ENCODE data around the gene CFAP43. TPM values are rescaled to one million over a fixed set of nuclear protein-coding genes. Genes with fewer than 3 reads are reported as not detected.

The CFAP43 gene
- total and polyA plus RNA-seq, 10 of the 15 experiments (the other 5 are each of a cell fraction or from before 2014, with no cell fraction given) = 0.06 to 0.14 (median 0.10) TPM; not detected in 5

DNA sequence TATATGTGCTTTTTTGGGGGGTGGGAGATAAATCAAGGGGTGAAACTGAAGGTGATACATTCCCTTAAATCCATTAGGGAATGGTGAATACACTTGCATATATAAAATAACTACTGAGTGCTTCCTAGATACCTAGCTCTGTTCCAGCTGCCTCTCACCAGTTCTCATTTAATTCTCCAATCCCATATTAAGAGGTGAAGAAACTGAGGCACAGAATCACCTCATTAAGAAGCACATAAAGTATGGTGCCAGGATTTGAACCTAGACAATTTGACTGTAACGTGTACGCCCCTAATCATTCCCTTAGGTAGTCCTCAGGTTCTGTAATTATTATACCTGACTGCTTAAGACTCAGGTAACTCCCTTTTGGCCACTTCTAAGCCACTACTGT lies 111.7 kb downstream of the CFAP43 start:
- CTCF ChIA-PET = interaction anchor here (0.7 to 9.4 kb wide), 14 partner anchors 8 to 231 kb away, joined by 3 to 151 read pairs (median 6); no protein-coding TSS in a partner anchor
- peaks cover 8% of the 10 kb centered on the region; the same call in 1 of the 2 replicates for H3K79me2 ChIP-seq (ENCODE audit: control insufficient read depth, insufficient read depth, low read length)
- intact Hi-C loops (cut with micrococcal nuclease; ENCODE audit: unreplicated experiment) = loop anchor here (5.0 to 10.0 kb wide), 5 partner anchors 138 to 426 kb away; partner anchors contain the start of genes CFAP58, GSTO2 and STN1
- no peak for ATAC-seq
- 0% methylated on average over 2 of the region's 2 CpGs for WGBS (ENCODE audit: insufficient coverage, insufficient replicate concordance, low lambda C conversion rate, missing lambda C conversion rate)
- peaks cover 11% of the 10 kb centered on the region; the same call in 1 of the 2 replicates for H3K4me1 ChIP-seq (ENCODE audit: control insufficient read depth, insufficient read depth, low read length)
- H3K36me3 ChIP-seq (ENCODE audit: control insufficient read depth in 2 of 2, insufficient read depth in 2 of 2, low read length in 1 of 2) = no peaks in the 10 kb centered on the region
- H3K27me3 ChIP-seq (replicated peaks in 1 of 2; ENCODE audit: control insufficient read depth in 2 of 2, insufficient read depth in 2 of 2, low read length in 1 of 2) = no peaks in the 10 kb centered on the region; a peak in 1 of 4 replicates
- peak overlapping the region; percentile 94 for H3K27ac ChIP-seq (ENCODE audit: control insufficient read depth, insufficient read depth)
- H3K4me3 ChIP-seq = peak overlapping the region; percentile 87
- no peak for DNase-seq (ENCODE audit: low read depth, low spot score)
- no peaks in the 10 kb centered on the region for H3K9me3 ChIP-seq (replicated peaks; ENCODE audit: control insufficient read depth, insufficient read depth, low read length)
- SMC1A ChIA-PET (ENCODE audit: uncharacterized antibody, unreplicated experiment) = interaction anchor here (0.7 to 6.3 kb wide), 9 partner anchors 8 to 156 kb away, joined by 3 to 58 read pairs (median 5); no protein-coding TSS in a partner anchor
- in situ Hi-C loops (cut with MboI) = loop anchor here (5.0 kb wide), 1 partner anchor 153 kb away; the partner anchor contains the start of gene SLK
- FAIRE-seq = no peak
- peak overlapping the region; percentile 95 for H2AFZ ChIP-seq (ENCODE audit: control insufficient read depth, low read depth, low read length)
- POLR2A ChIA-PET = interaction anchor here (0.6 to 4.3 kb wide), 11 partner anchors 10 to 728 kb away, joined by 3 to 36 read pairs (median 6); partner anchors contain the start of gene SLK
- H3K9ac ChIP-seq (ENCODE audit: control insufficient read depth, insufficient read depth, low read length) = peak overlapping the region; percentile 99
- H3K4me2 ChIP-seq (ENCODE audit: control insufficient read depth, insufficient read depth) = peak overlapping the region; percentile 94
- no peaks in the 10 kb centered on the region for H4K20me1 ChIP-seq (ENCODE audit: control insufficient read depth, insufficient read depth)
- RAD21 ChIA-PET (ENCODE audit: unreplicated experiment) = interaction anchor here (1.0 to 6.2 kb wide), 13 partner anchors 8 to 233 kb away, joined by 3 to 46 read pairs (median 6); no protein-coding TSS in a partner anchor
- no TSS peak for BruUV-seq (replicated peaks)
- TF ChIP-seq CREM (IDR thresholded peaks at IDR 0.05; ENCODE audit: low read depth) (no peak), SMARCA5 (IDR thresholded peaks at IDR 0.05) (peak; percentile 74), PML (IDR thresholded peaks at IDR 0.05; ENCODE audit: low read length) (0 out of 2 replicates have a peak, but pooled peaks have one; percentile 29), RCOR1 (conservative IDR thresholded peaks at IDR 0.05; ENCODE audit: low read depth, low read length) (no peak), EZH2 (IDR thresholded peaks at IDR 0.05; ENCODE audit: borderline replicate concordance, control insufficient read depth, low read depth, low read length) (no peak), ASH2L (IDR thresholded peaks at IDR 0.05; ENCODE audit: borderline replicate concordance, low read depth) (0 out of 2 replicates have a peak, but pooled peaks have one; percentile 18), SIN3A (IDR thresholded peaks at IDR 0.05; ENCODE audit: low read depth, low read length) (no peak), MYC (IDR thresholded peaks at IDR 0.05; ENCODE audit: insufficient read depth, insufficient read length, insufficient replicate concordance, low read length, severe bottlenecking) (no peak), RAD51 (IDR thresholded peaks at IDR 0.05) (no peak), CHD4 (IDR thresholded peaks at IDR 0.05) (no peak), MXI1 (IDR thresholded peaks at IDR 0.05; ENCODE audit: low read depth, low read length) (no peak)
- TF ChIP-seq, protein P1, sequence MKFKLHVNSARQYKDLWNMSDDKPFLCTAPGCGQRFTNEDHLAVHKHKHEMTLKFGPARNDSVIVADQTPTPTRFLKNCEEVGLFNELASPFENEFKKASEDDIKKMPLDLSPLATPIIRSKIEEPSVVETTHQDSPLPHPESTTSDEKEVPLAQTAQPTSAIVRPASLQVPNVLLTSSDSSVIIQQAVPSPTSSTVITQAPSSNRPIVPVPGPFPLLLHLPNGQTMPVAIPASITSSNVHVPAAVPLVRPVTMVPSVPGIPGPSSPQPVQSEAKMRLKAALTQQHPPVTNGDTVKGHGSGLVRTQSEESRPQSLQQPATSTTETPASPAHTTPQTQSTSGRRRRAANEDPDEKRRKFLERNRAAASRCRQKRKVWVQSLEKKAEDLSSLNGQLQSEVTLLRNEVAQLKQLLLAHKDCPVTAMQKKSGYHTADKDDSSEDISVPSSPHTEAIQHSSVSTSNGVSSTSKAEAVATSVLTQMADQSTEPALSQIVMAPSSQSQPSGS (IDR thresholded peaks at IDR 0.05; ENCODE audit: low read length) = no peak
- TF ChIP-seq, protein P2, sequence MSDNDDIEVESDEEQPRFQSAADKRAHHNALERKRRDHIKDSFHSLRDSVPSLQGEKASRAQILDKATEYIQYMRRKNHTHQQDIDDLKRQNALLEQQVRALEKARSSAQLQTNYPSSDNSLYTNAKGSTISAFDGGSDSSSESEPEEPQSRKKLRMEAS (IDR thresholded peaks at IDR 0.05; ENCODE audit: low read depth, low read length) = no peak
- TF ChIP-seq, protein P3, sequence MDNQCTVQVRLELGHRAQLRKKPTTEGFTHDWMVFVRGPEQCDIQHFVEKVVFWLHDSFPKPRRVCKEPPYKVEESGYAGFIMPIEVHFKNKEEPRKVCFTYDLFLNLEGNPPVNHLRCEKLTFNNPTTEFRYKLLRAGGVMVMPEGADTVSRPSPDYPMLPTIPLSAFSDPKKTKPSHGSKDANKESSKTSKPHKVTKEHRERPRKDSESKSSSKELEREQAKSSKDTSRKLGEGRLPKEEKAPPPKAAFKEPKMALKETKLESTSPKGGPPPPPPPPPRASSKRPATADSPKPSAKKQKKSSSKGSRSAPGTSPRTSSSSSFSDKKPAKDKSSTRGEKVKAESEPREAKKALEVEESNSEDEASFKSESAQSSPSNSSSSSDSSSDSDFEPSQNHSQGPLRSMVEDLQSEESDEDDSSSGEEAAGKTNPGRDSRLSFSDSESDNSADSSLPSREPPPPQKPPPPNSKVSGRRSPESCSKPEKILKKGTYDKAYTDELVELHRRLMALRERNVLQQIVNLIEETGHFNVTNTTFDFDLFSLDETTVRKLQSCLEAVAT (IDR thresholded peaks at IDR 0.05) = no peak
- TF ChIP-seq, protein P4, sequence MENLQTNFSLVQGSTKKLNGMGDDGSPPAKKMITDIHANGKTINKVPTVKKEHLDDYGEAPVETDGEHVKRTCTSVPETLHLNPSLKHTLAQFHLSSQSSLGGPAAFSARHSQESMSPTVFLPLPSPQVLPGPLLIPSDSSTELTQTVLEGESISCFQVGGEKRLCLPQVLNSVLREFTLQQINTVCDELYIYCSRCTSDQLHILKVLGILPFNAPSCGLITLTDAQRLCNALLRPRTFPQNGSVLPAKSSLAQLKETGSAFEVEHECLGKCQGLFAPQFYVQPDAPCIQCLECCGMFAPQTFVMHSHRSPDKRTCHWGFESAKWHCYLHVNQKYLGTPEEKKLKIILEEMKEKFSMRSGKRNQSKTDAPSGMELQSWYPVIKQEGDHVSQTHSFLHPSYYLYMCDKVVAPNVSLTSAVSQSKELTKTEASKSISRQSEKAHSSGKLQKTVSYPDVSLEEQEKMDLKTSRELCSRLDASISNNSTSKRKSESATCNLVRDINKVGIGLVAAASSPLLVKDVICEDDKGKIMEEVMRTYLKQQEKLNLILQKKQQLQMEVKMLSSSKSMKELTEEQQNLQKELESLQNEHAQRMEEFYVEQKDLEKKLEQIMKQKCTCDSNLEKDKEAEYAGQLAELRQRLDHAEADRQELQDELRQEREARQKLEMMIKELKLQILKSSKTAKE (IDR thresholded peaks at IDR 0.05; ENCODE audit: low read depth, poor library complexity, severe bottlenecking) = no peak

All from GM12878 (cell line).